ENCODE results near the gene FIBCD1. TPM values are rescaled to one million over a fixed set of nuclear protein-coding genes. Genes with fewer than 3 reads are reported as not detected.

The FIBCD1 gene
- total and polyA plus RNA-seq, 9 donors: 0.04 to 0.13 (median 0.08) TPM; not detected in 5

DNA sequence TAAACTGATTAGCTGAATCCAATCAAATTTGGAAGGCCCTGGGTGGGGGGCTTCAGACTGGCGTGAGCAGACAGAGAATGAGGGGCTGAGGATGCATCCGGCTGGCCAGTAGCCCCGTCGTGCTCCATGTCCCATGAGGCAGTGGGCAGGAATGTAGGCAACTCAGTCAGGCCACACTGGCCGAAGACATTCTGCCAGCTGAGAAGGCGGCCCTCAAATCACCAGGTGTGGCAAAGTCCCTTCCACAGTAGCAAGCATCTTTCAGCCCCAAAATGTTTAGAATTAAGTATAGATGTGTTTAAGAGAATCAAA lies 44.3 kb upstream of the FIBCD1 start:
- Histone ChIP-seq H3K36me3 (ENCODE audit: control insufficient read depth, insufficient read depth, low read length) (no peaks in the 10 kb centered on the region), H3K9me3 (replicated peaks; ENCODE audit: control insufficient read depth, low read depth, low read length) (no peaks in the 10 kb centered on the region), H3K4me3 (ENCODE audit: low read length) (no peak overlapping the region), H3K27ac (ENCODE audit: low read length) (no peak overlapping the region), H3K4me1 (ENCODE audit: control insufficient read depth, insufficient read depth, low read length) (no peaks in the 10 kb centered on the region), H3K27me3 (ENCODE audit: control insufficient read depth, insufficient read depth, low read length) (peaks cover 37% of the 10 kb centered on the region)
- no peak for DNase-seq
- WGBS (ENCODE audit: insufficient coverage): 79% methylated on average over 5 of the region's 6 CpGs

DNA sequence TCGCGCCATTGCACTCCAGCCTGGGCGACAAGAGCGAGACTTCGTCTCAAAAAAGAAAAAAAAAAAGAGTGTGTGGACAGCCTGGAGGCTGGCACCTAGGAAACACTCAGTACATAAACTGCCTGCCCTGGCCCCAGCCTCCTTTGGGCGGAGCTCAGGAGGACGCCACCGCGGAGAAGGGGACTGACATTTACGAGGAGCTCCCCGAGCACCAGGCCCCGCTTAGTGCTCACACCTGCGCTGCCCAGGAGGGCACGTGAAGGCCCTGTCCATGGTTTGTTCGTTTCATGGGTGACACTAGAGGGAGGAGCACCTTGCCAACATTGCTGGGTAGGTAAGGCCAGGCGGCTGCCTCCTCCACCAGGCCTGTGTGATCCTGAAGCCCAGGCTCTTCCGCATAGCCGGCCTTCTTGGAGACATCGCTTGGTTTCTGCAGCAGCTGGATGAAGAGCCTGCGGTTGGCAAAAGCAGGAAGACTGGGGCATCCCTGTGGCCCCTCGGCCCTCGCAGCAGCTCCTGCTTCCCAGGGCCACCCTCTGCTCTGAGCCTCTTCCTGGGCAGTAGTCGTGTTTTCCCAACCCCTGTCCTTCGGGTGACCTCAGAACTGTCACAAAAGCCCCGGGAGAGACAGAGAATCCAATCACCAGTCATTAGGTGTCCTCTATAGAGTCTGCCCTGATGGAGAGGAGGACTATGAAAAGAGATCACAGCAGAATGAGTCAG lies 43.8 kb upstream of the FIBCD1 start:
- H3K36me3 ChIP-seq (ENCODE audit: control insufficient read depth, insufficient read depth, low read length): no peaks in the 10 kb centered on the region
- no peaks in the 10 kb centered on the region for H3K4me1 ChIP-seq (ENCODE audit: control insufficient read depth, insufficient read depth, low read length)
- H3K9me3 ChIP-seq (replicated peaks; ENCODE audit: control insufficient read depth, low read depth, low read length): no peaks in the 10 kb centered on the region
- no peak for DNase-seq
- H3K27ac ChIP-seq (ENCODE audit: low read length): no peak overlapping the region
- WGBS (ENCODE audit: insufficient coverage): 70% methylated on average over 19 of the region's 25 CpGs
- H3K4me3 ChIP-seq (ENCODE audit: low read length): no peak overlapping the region
- H3K27me3 ChIP-seq (ENCODE audit: control insufficient read depth, insufficient read depth, low read length): peaks cover 33% of the 10 kb centered on the region

DNA sequence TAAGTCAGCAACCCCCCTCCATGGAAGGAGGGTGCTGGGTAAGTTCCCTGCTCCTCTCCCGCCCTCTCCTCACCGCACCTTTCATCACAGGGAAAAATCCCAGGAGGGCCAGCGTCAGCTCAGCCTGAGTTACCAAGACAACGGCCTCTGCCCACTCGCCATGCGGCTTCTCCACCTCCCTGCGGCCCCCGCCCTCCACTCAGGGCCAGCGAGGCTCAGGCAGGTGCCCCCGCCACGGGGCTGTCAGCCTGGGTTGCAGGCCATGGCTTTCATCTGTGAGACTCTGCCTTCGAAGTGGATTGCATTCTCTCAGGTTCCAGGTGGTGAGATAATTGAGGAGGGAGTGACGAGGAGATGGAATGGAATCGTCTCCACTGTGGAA lies 42.7 kb upstream of the FIBCD1 start:
- H3K9me3 ChIP-seq (replicated peaks; ENCODE audit: control insufficient read depth, low read depth, low read length): no peaks in the 10 kb centered on the region
- H3K27ac ChIP-seq (ENCODE audit: low read length): no peak overlapping the region
- peaks cover 26% of the 10 kb centered on the region for H3K27me3 ChIP-seq (ENCODE audit: control insufficient read depth, insufficient read depth, low read length)
- no peak for DNase-seq
- no peaks in the 10 kb centered on the region for H3K36me3 ChIP-seq (ENCODE audit: control insufficient read depth, insufficient read depth, low read length)
- WGBS (ENCODE audit: insufficient coverage): 28% methylated on average over 7 of the region's 14 CpGs
- no peak overlapping the region for H3K4me3 ChIP-seq (ENCODE audit: low read length)
- H3K4me1 ChIP-seq (ENCODE audit: control insufficient read depth, insufficient read depth, low read length): no peaks in the 10 kb centered on the region

DNA sequence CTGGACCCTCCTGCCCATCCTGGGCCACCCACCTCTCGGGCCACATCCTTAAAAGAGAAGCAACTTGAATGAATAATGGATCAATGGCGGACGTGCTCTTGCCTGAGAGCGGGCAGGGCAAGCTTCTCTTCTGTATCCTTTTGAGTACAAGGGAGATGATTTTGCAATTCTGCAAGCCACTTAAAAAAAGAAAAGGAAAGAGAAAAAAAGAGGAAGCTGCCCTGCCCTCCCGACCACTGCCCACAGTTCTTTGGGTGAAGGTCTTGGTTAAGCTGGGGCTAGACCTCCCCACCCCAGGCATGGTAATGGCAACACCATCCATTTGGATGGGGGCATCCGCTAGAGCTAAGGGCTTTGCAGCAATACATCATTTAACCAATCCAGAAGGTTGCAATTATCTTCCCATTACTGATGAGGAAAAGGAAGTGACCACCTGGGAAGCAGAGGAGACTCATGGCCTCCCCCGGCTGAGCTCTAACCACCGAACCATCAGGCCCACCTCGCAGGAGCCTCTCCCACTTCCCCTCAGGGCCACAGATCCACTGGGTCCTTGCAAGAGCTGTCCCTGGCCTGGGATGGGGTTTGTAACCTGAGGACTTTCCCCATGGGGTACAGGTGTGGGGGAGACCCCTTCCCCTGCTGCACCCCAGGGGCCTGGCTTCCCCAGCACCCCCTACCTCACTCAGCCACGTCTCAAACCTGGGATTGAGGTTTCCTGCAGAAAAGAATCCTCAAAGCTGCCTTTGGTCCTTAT lies 42.1 kb upstream of the FIBCD1 start:
- WGBS (ENCODE audit: insufficient coverage): 63% methylated on average over 1 of the region's 10 CpGs
- no peak for DNase-seq
- peaks cover 21% of the 10 kb centered on the region for H3K27me3 ChIP-seq (ENCODE audit: control insufficient read depth, insufficient read depth, low read length)
- no peaks in the 10 kb centered on the region for H3K9me3 ChIP-seq (replicated peaks; ENCODE audit: control insufficient read depth, low read depth, low read length)
- H3K27ac ChIP-seq (ENCODE audit: low read length): no peak overlapping the region
- H3K4me3 ChIP-seq (ENCODE audit: low read length): no peak overlapping the region
- no peaks in the 10 kb centered on the region for H3K36me3 ChIP-seq (ENCODE audit: control insufficient read depth, insufficient read depth, low read length)
- no peaks in the 10 kb centered on the region for H3K4me1 ChIP-seq (ENCODE audit: control insufficient read depth, insufficient read depth, low read length)

DNA sequence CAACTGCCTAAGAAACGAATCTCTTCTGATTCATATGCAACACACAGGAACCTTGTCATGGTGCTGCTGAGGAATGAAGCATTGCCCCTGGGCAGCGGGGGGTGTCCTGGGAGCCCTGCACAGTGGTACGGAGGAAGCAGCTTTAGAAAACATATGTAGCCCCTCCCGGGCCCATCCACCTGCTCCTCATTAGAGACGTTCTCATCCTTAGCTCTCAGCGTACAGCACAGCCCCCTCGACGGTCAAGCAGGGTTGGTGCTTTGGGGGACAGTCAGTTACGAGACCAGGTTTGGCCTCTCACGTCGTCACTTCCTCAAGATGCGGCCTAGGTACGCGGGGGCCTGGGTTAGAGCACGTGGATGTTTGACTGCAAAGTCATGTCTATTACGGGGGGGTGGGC lies 41.5 kb upstream of the FIBCD1 start:
- H3K27ac ChIP-seq (ENCODE audit: low read length): no peak overlapping the region
- no peak overlapping the region for H3K4me3 ChIP-seq (ENCODE audit: low read length)
- DNase-seq: no peak
- H3K36me3 ChIP-seq (ENCODE audit: control insufficient read depth, insufficient read depth, low read length): no peaks in the 10 kb centered on the region
- 57% methylated on average over 10 of the region's 16 CpGs for WGBS (ENCODE audit: insufficient coverage)
- no peaks in the 10 kb centered on the region for H3K9me3 ChIP-seq (replicated peaks; ENCODE audit: control insufficient read depth, low read depth, low read length)
- H3K4me1 ChIP-seq (ENCODE audit: control insufficient read depth, insufficient read depth, low read length): no peaks in the 10 kb centered on the region
- peaks cover 19% of the 10 kb centered on the region for H3K27me3 ChIP-seq (ENCODE audit: control insufficient read depth, insufficient read depth, low read length)

DNA sequence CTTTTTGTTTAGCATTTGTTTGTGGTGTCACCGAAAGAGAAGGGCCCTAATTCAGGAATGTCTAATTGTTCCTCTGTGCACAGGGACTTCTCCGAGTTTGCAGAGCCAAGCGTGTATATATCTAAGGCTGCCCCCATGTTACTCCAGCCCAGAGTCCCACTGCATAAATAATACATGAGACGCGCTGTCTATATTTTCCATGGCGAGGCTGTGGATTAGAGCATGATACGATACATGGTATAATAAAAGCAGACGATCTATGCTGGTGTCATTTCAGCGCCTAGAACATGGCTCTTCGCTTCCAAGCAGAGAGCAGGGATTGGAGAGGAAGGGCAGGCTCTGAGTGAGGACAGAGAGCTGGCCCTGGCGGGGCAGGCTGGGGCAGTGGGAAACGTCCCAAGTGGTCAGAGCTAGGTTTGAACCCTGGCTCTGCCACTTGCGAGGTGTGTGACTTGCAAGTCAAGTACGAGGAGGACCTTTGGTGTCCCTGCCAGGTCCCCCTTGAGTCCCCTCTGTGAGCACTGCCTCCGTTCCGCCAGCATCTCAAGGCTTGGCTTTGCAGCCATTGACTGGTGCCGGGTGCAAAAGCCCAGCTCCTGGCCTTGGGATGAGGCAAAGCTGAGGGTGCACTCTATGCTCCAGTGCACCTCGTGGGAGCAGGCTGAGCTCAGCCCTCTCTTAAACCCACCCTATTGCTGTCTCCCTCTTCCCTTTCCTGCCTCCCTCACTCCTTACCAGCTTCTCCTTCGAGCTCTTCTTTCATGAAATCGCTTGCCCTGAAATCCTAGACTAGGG lies 40.7 kb upstream of the FIBCD1 start:
- no peak overlapping the region for H3K27ac ChIP-seq (ENCODE audit: low read length)
- peaks cover 20% of the 10 kb centered on the region for H3K27me3 ChIP-seq (ENCODE audit: control insufficient read depth, insufficient read depth, low read length)
- no peaks in the 10 kb centered on the region for H3K36me3 ChIP-seq (ENCODE audit: control insufficient read depth, insufficient read depth, low read length)
- no peak overlapping the region for H3K4me3 ChIP-seq (ENCODE audit: low read length)
- no peaks in the 10 kb centered on the region for H3K9me3 ChIP-seq (replicated peaks; ENCODE audit: control insufficient read depth, low read depth, low read length)
- 81% methylated on average over 18 of the region's 20 CpGs for WGBS (ENCODE audit: insufficient coverage)
- H3K4me1 ChIP-seq (ENCODE audit: control insufficient read depth, insufficient read depth, low read length): no peaks in the 10 kb centered on the region
- DNase-seq: no peak

DNA sequence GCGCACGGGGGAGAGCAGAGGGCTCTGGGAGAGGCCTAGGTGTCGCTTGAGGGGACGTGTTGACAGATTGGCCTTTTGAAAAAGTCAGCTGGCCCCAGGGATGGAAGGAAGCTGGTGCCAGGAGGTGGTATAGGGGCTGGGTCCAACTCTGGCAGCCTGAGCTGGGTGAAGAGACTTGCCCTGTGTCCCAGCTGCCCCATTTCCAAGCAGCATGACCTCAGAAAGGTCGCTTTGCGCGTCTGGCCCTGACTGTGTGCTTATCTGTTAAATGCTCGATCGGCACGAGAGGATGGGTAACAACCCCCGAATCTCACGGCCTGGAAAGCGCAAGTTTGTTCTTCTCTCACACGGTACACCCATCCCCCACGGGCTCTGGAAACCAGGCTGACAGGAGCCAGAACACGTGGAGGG lies 38.8 kb upstream of the FIBCD1 start:
- Histone ChIP-seq H3K4me3 (ENCODE audit: low read length) (no peak overlapping the region), H3K4me1 (ENCODE audit: control insufficient read depth, insufficient read depth, low read length) (no peaks in the 10 kb centered on the region), H3K36me3 (ENCODE audit: control insufficient read depth, insufficient read depth, low read length) (no peaks in the 10 kb centered on the region), H3K9me3 (replicated peaks; ENCODE audit: control insufficient read depth, low read depth, low read length) (no peaks in the 10 kb centered on the region), H3K27ac (ENCODE audit: low read length) (no peak overlapping the region), H3K27me3 (ENCODE audit: control insufficient read depth, insufficient read depth, low read length) (peaks cover 37% of the 10 kb centered on the region)
- WGBS (ENCODE audit: insufficient coverage): 62% methylated on average over 13 of the region's 16 CpGs
- DNase-seq: no peak

DNA sequence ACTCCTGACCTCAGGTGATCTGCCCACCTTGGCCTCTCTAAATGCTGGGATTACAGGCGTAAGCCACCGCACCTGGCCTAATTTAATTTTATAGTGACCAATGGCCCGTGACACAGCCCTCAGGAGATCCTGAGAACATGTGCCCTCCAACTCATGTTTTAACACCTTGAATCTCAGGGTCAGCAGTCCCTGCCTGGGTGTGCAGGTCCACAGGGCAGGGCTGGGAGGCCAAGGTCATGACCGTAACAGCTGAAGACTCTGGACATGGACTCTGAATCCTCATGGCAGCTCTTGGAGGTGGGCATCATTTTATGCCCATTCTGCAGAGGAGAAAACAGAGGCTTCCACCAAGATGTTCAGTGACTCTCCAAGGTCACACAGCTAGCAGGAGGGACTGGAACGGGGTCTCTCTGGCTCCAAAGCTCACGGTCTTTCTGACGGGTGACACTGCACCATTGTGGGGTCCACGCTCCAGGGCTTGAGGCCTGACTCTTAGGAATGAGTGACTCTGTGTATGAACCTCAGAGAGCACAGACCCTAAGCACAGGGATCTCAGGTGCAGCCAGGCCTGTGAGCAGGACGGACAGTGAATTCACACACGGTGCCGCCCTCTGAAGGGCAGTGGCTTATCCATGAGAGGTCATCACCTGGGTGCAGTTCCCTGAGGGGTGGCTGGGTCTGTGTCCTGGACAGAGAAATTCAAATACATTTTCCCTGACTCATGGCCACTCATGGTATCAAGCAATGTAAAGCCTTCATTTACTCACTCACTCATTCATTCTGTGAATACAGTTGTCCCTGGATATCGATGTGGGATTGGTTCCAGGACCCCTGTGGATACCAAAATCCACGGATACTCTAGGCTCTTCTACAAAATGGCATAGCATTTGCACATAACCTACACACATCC lies 37.1 kb upstream of the FIBCD1 start:
- Histone ChIP-seq H3K9me3 (replicated peaks; ENCODE audit: control insufficient read depth, low read depth, low read length) (no peaks in the 10 kb centered on the region), H3K27me3 (ENCODE audit: control insufficient read depth, insufficient read depth, low read length) (peaks cover 39% of the 10 kb centered on the region), H3K4me1 (ENCODE audit: control insufficient read depth, insufficient read depth, low read length) (peaks cover 5% of the 10 kb centered on the region), H3K4me3 (ENCODE audit: low read length) (no peak overlapping the region), H3K27ac (ENCODE audit: low read length) (no peak overlapping the region), H3K36me3 (ENCODE audit: control insufficient read depth, insufficient read depth, low read length) (no peaks in the 10 kb centered on the region)
- 82% methylated on average over 12 of the region's 13 CpGs for WGBS (ENCODE audit: insufficient coverage)
- DNase-seq: no peak

DNA sequence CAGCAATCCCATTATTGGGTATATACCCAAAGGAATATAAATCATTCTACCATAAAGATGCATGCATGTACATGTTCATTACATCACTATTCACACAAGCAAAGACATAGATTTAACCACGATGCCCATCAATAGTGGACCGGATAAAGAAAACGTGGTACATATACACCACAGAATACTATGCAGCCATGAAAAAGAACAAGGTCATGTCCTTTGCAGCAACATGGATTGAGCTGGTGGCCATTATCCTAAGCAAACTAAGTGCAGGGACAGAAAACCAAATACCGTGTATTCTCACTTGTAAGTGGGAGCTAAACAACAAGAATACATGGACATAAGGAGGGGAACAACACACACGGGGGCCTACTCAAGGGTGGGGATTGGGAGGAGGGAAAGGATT lies 36.1 kb upstream of the FIBCD1 start:
- Histone ChIP-seq H3K4me1 (ENCODE audit: control insufficient read depth, insufficient read depth, low read length) (peaks cover 5% of the 10 kb centered on the region), H3K4me3 (ENCODE audit: low read length) (no peak overlapping the region), H3K9me3 (replicated peaks; ENCODE audit: control insufficient read depth, low read depth, low read length) (no peaks in the 10 kb centered on the region), H3K27ac (ENCODE audit: low read length) (no peak overlapping the region), H3K36me3 (ENCODE audit: control insufficient read depth, insufficient read depth, low read length) (no peaks in the 10 kb centered on the region), H3K27me3 (ENCODE audit: control insufficient read depth, insufficient read depth, low read length) (peaks cover 35% of the 10 kb centered on the region)
- no peak for DNase-seq
- WGBS (ENCODE audit: insufficient coverage): 80% methylated on average over 1 of the region's 5 CpGs

Data from muscle of leg (tissue), 11 donors.